HG02610 (cell line): ENCODE measurements around the gene RTP2.
"Not testable (repeated sequence)": the region's sequence is repeated elsewhere in the genome, so short reads cannot be mapped to it uniquely, and the experiment has no call there.

Source experiments
- ATAC-seq: cut with Tn5 transposase; IDR thresholded peaks from one replicate; pipeline ENCODE4 v1.9.1; 2021; ENCODE audit warnings: mild to moderate bottlenecking, moderate library complexity; ENCODE audit not compliant: unreplicated experiment

Gene RTP2

DNA sequence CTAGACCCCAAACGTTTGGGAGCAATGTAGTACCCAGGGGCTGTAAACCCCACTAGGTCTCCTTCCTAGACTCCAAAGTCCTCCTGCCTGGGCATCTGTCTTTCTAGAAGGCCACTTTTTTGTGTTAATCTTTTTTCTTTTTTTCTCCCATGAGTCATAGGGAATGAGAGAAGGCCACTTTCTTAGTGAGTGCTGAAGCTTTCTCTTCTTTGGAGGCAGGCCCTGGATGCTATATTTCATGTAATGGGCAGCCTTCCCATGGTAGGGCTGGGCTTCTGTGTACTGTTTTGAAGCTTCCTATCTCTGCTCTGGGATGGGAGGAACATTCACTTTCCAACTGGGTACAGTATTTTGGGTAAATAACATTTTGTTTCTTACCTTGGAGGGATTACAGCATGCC, 15.2 kb upstream of the RTP2 start:
- no peak for ATAC-seq

- ATAC-seq, result peak; percentile 82
Observed at GRCh38 chr3:187714404-187714979, 12.1 kb upstream of the RTP2 start.

DNA sequence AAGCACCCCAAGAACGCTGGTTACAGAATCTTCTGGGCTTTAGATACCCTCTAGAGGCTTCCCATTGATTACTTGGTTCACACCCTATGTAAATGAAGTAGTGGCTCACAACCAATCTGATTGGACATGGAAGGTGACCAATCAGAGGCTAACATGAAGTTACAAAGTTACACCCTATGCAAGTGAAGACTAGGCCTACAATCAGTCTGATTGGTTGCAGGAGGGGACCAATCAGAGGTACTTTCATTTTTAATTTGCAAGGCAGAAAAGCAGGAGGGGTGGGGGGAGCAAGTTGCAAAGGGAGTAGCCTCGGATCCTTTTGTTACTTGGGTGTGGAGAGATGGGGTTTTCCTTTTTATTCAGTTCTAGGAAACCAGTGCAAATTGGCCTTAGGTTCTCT, 11.1 kb upstream of the RTP2 start:
- no peak for ATAC-seq

- no peak for ATAC-seq
Observed at GRCh38 chr3:187709155-187709554, 6.8 kb upstream of the RTP2 start.

DNA sequence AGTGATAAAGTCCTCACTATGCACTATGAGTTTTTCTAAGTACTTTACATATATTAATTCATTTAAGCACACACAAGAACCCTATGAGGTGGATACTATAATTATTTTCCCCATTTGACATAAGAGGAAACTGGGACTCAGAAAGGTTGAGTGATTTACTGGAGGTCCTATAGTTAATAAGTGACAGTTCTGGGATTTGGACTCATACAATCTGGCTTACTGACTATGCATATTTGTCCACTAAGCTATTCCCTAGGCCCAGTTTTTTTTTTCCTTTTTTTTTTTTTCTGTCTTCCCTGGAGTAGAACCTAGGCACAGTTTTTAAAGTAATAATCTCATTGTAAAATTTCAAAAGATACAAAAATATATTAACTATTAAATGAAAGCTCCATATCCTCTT, 6.3 kb upstream of the RTP2 start:
- no peak for ATAC-seq

GRCh38 chr3:187706971-187707370, 4.6 kb upstream of the RTP2 start:
- no peak for ATAC-seq

- ATAC-seq, result no peak
Observed at GRCh38 chr3:187705164-187705563, 2.8 kb upstream of the RTP2 start.

GRCh38 chr3:187700249-187700648, 2.1 kb downstream of the RTP2 start:
- ATAC-seq, result no peak

DNA sequence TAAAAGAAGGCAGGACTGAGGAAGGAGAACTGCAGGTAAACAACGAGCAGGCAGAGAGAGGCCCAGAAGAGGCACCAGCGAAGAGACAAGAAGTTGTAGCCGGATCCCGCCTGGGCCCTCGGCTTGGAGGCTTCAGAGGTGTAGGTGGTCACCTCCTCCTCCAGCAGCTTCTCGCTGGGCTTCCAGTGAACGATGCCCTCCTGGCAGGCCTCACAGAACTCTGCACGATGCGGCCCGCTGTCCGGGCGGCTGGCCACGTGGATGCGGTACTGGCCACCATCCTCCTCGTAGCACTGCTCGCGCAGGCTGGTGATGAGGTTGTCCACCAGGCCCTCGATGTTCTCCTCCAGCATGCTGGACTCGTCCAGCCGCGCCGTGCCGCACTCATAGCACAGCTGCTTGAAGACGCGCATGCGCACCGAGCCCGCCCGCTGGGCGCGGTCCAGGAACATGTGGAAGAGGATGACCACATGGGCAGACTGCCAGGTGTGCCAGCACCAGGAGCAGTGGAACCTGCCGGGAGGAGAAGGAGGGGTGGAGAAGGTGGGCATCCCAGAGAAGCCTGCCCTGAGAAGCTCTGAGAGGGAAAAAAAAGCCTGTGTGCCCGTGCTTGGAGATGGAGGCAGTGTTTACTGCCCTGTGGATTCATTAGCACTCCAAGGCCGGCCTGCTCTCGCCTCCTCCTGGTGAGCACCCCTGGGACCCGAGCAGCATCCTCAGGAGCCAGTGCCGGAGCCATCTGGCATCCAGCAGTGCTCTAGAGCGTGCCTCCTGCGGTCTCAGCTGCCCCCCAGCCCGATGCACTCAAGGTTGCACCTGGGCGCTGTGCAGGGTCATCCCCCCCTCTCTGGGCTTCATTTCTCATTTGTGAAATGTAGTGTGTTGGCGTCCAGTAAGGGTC, 3.6 kb downstream of the RTP2 start:
- no peak for ATAC-seq

- no peak for ATAC-seq
Observed at GRCh38 chr3:187696021-187696420, 6.3 kb downstream of the RTP2 start.

DNA sequence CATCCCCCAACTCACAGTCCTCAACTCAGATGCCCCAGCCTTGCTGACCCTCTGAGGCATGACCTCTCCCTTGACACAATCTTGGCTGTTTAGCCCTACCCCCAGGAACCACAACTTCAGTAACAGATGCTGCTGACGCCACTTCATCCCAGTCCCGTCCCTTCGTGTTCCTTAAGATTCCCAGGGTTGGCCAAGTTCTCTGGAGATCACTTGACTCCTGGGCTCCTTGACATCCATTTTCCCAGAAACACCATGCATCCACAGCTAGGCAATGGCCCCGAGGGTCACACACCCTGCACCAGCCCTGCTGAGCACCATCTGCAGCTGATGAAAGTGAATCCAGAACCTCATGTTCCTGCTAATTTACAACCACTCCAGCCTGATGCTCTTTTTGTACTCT, 6.9 kb downstream of the RTP2 start:
- no peak for ATAC-seq

GRCh38 chr3:187694801-187695200, 7.6 kb downstream of the RTP2 start:
- ATAC-seq, result no peak

- no peak for ATAC-seq
Observed at GRCh38 chr3:187693431-187693830, 8.9 kb downstream of the RTP2 start.

GRCh38 chr3:187689984-187690383, 12.4 kb downstream of the RTP2 start:
- no peak for ATAC-seq

- ATAC-seq, result no peak
Observed at GRCh38 chr3:187686621-187687273, 15.6 kb downstream of the RTP2 start.

DNA sequence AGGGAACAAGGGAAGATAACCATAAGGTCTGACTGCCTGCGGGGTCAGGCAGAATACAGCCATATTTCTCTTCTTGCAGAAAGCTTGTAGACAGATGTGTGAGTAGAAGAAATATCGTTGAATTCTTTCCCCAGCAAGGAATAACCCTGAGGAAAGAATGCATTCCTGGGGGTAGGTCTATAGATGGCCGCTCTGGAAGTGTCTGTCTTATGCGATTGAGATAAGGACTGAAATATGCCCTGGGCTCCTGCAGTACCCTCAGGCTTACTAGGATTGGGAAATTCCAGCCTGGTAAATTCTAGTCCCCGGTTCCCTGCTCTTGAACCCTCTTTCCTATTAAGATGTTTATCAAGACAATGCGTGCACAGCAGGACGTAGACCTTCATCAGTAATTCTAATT, 16.4 kb downstream of the RTP2 start:
- no peak for ATAC-seq

DNA sequence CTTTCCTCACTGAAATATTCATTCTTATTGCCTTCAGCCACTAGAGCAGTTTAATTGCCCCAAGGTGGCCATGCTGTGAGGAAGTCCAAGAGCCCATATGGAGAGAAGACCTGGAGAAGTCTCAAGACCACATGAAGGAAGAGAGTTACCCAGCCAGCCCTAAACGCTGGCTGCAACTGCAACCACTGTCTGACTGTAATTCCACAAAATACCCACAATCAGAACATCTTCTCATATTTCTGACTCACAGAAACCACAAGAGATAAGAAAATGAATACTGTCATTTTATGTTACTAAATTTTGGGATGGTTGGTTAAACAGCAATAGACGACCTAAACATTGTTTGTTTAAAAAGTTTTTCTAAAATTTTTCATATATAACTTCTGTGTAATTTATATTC, 17.5 kb downstream of the RTP2 start:
- ATAC-seq, result no peak

GRCh38 chr3:187684444-187684843, 17.9 kb downstream of the RTP2 start:
- no peak for ATAC-seq

GRCh38 chr3:187681756-187682155, 20.6 kb downstream of the RTP2 start:
- not testable (repeated sequence) for ATAC-seq

- peak; percentile 66 for ATAC-seq
Observed at GRCh38 chr3:187679638-187680396, 22.5 kb downstream of the RTP2 start.

GRCh38 chr3:187678726-187679268, 23.6 kb downstream of the RTP2 start:
- no peak for ATAC-seq
